ENCODE measurements around the gene ABCC1.

DNA sequence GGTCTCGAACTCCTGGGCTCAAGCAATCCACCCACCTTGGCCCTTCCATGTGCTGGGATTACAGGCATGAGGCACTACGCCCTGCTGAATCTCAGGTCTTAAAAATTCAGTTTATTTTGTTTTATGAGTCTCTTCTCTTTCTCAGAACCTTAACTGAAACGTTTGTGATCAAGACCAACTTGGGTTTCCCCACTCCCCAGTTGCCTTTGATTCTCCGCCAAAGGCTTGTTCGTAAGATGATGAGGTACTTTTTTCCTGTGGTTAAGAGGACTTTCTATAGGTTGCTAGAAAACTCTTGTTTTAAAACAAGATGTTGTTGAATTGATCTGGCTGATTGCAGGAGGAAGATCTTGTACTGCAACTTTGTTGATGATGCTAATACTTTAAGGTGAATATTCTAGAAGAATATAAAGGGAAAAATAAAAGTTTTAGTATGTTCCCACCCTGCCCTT is 11.7 kb downstream of the ABCC1 start:
- TF ChIP-seq, protein P1, sequence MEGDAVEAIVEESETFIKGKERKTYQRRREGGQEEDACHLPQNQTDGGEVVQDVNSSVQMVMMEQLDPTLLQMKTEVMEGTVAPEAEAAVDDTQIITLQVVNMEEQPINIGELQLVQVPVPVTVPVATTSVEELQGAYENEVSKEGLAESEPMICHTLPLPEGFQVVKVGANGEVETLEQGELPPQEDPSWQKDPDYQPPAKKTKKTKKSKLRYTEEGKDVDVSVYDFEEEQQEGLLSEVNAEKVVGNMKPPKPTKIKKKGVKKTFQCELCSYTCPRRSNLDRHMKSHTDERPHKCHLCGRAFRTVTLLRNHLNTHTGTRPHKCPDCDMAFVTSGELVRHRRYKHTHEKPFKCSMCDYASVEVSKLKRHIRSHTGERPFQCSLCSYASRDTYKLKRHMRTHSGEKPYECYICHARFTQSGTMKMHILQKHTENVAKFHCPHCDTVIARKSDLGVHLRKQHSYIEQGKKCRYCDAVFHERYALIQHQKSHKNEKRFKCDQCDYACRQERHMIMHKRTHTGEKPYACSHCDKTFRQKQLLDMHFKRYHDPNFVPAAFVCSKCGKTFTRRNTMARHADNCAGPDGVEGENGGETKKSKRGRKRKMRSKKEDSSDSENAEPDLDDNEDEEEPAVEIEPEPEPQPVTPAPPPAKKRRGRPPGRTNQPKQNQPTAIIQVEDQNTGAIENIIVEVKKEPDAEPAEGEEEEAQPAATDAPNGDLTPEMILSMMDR (IDR thresholded peaks at IDR 0.05) = no peak
- no peak for TF ChIP-seq POLR2A (IDR thresholded peaks at IDR 0.05)
